SK-N-SH (cell line): ENCODE results near the gene CLDN5. TPM values are rescaled to one million over a fixed set of nuclear protein-coding genes. Genes with fewer than 3 reads are reported as not detected.

Source experiments
- CTCF ChIA-PET: fragments of 300-600, 350-600 bp; formaldehyde crosslinking; extraction: SDS; loops from one replicate; lab custom pipeline; 2021; lab: Yijun Ruan, JAX
- POLR2A ChIA-PET: fragments of 350-600 bp; sonication (Branson Sonifier 250); formaldehyde crosslinking; extraction: SDS; loops from one replicate; lab custom pipeline; 2020; ENCODE audit warnings: antibody characterized with exemption, inconsistent platforms; lab: Yijun Ruan, JAX
- DNase-seq: peaks from one replicate; pipeline ENCODE4 v3.0.0; 2012
- H2AFZ ChIP-seq: fragments of 200-600 bp; sonication (generic); 2 replicates; pipeline ENCODE4 v1.8.1; 2016; ENCODE audit warnings: antibody characterized with exemption, mild to moderate bottlenecking, low read depth
- H3F3A ChIP-seq: fragments of 200-600 bp; sonication (generic); replicated peaks from 2 replicates; pipeline ENCODE3; 2016; ENCODE audit warnings: antibody characterized with exemption, mild to moderate bottlenecking; ENCODE audit not compliant: insufficient read depth
- H3K27ac ChIP-seq, 2 experiments: fragments of 200-500 bp in 1 of 2; fragments of 200-600 bp in 1 of 2; sonication (Bioruptor generic) in 1 of 2; sonication (generic), shearing (Covaris generic) in 1 of 2; 2 replicates each; pipeline versions ENCODE4 v1.5.1 to v1.6.1; 2014 to 2016; ENCODE audit warnings: low read depth in 2 of 2, inconsistent platforms in 1 of 2, low read length in 1 of 2, mild to moderate bottlenecking in 1 of 2, mixed read lengths in 1 of 2
- H3K27me3 ChIP-seq: fragments of 200-600 bp; sonication (generic), shearing (Covaris generic); 2 replicates; pipeline ENCODE4 v1.6.1; 2016; ENCODE audit warnings: mixed run types; ENCODE audit not compliant: insufficient read depth
- H3K36me3 ChIP-seq, 2 experiments: fragments of 200-500 bp in 1 of 2; fragments of 200-600 bp in 1 of 2; sonication (Bioruptor generic) in 1 of 2; sonication (generic) in 1 of 2; replicated peaks in 1 of 2; 2 replicates each; pipeline versions ENCODE3 to v1.5.1; 2014 to 2016; ENCODE audit warnings: low read length in 1 of 2, mild to moderate bottlenecking in 1 of 2; ENCODE audit not compliant: insufficient read depth in 2 of 2, control insufficient read depth in 1 of 2
- H3K4me1 ChIP-seq, 2 experiments: fragments of 200-500 bp in 1 of 2; fragments of 200-600 bp in 1 of 2; sonication (Bioruptor generic) in 1 of 2; sonication (generic), shearing (Covaris generic) in 1 of 2; 2 replicates each; pipeline versions ENCODE4 v1.5.1 to v1.6.1; 2014 to 2016; ENCODE audit warnings: low read depth in 1 of 2, low read length in 1 of 2, mixed run types in 1 of 2; ENCODE audit not compliant: insufficient read depth in 2 of 2, control insufficient read depth in 1 of 2
- H3K4me2 ChIP-seq: fragments of 200-600 bp; sonication (generic), shearing (Covaris generic); 2 replicates; pipeline ENCODE4 v1.6.1; 2017; ENCODE audit warnings: mixed run types
- H3K4me3 ChIP-seq, 2 experiments: fragments of 200-500 bp in 1 of 2; fragments of 200-600 bp in 1 of 2; sonication (Bioruptor generic) in 1 of 2; sonication (generic), shearing (Covaris generic) in 1 of 2; 2 replicates each; pipeline versions ENCODE4 v1.5.1 to v1.8.1; 2014 to 2016; ENCODE audit warnings: low read depth in 2 of 2, inconsistent platforms in 1 of 2, low read length in 1 of 2, mild to moderate bottlenecking in 1 of 2, mixed read lengths in 1 of 2, moderate library complexity in 1 of 2
- H3K79me2 ChIP-seq: fragments of 200-600 bp; sonication (generic); 2 replicates; pipeline ENCODE4 v1.8.1; 2017; ENCODE audit warnings: mild to moderate bottlenecking; ENCODE audit not compliant: insufficient read depth
- H3K9ac ChIP-seq: fragments of 200-600 bp; sonication (generic); 2 replicates; pipeline ENCODE4 v1.6.1; 2017; ENCODE audit warnings: mixed run types
- H3K9me2 ChIP-seq: fragments of 200-600 bp; sonication (generic); 2 replicates; pipeline ENCODE4 v1.6.1; 2017; ENCODE audit warnings: mixed run types
- H3K9me3 ChIP-seq: fragments of 200-600 bp; sonication (generic); 2 replicates; pipeline ENCODE4 v1.6.1; 2017; ENCODE audit warnings: mixed run types, mild to moderate bottlenecking, moderate library complexity
- H4K20me1 ChIP-seq: fragments of 200-600 bp; sonication (generic); 2 replicates; pipeline ENCODE4 v1.6.1; 2017; ENCODE audit warnings: mild to moderate bottlenecking, mixed run types; ENCODE audit not compliant: insufficient read depth
- JUND ChIP-seq: IDR thresholded peaks from 2 replicates; pipeline ENCODE4 v1.4.0; 2012
- MAX ChIP-seq: IDR thresholded peaks from 2 replicates; pipeline ENCODE4 v1.4.0; 2012; ENCODE audit warnings: low read depth
- MXI1 ChIP-seq: IDR thresholded peaks from 2 replicates; pipeline ENCODE4 v1.6.1; 2012; ENCODE audit warnings: mild to moderate bottlenecking, low read depth, low read length, improper control_type of control experiment
- REST ChIP-seq: IDR thresholded peaks from 2 replicates; pipeline ENCODE4 v1.6.1; 2012; ENCODE audit warnings: mild to moderate bottlenecking, low read depth, low read length, moderate library complexity
- RXRA ChIP-seq: IDR thresholded peaks from 2 replicates; pipeline ENCODE4 v1.4.0; 2012; ENCODE audit warnings: low read depth, mild to moderate bottlenecking, borderline replicate concordance
- SMC3 ChIP-seq: IDR thresholded peaks from 2 replicates; pipeline ENCODE4 v1.6.1; 2012; ENCODE audit warnings: low read depth, low read length, improper control_type of control experiment
- USF1 ChIP-seq: IDR thresholded peaks from 2 replicates; pipeline ENCODE4 v1.4.0; 2012; ENCODE audit warnings: low read depth, borderline replicate concordance
- WGBS: methylation state at CpG from one replicate; pipeline ENCODE4 v1.1.6; 2017; ENCODE audit warnings: low lambda C conversion rate; 5-methylcytosine and 5-hydroxymethylcytosine counted together
- polyA plus RNA-seq, 3 experiments: library from polyadenylated mRNA; depleted of rRNA; stranded (reverse); fragments of >200 nt; gene quantifications; 2 replicates each; pipeline ENCODE4 v1.2.3, GENCODE V29; 2012
- TF ChIP-seq, protein P1 (sequence below): fragments of 150-350 bp; IDR thresholded peaks from 2 replicates; pipeline ENCODE4 v1.6.1; 2016; ENCODE audit warnings: mild to moderate bottlenecking, low read depth, low read length

CLDN5 gene
- polyA plus RNA-seq, 1 of the 3 experiments (the other 2 are of a cell fraction): not detected

DNA sequence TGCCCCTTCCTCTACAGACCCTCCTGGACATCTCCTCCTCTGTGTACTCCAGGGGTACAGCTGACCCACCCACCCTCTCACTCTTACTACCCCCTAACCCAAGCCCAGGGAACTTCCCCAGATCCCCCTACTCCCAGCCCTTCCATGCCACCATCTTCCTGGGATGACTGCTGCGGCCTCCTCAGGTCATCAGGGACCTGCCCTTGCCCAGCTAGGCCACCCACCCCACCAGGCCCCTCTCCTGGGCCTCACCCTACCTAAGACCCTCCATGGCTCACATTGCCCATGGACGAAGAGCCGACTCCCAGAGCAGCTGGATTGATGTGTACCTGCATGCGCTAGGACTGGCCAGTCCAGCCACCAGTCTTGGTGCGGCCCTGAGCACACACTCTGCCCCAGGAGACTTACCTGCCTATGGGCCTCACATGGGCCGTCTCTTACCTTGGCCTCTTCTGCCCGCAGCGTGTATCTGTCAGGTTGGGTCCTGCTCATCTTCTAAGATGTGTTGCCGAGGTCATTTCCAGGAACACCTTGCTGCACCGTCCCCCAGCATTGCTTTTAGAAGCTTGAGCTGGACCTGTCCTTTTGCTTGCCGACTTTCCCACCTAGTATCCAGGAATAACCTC, 2.0 kb upstream of the CLDN5 start (continued):
- TF ChIP-seq REST: no peak
- TF ChIP-seq, all 33 proteins: peak for 0

DNA sequence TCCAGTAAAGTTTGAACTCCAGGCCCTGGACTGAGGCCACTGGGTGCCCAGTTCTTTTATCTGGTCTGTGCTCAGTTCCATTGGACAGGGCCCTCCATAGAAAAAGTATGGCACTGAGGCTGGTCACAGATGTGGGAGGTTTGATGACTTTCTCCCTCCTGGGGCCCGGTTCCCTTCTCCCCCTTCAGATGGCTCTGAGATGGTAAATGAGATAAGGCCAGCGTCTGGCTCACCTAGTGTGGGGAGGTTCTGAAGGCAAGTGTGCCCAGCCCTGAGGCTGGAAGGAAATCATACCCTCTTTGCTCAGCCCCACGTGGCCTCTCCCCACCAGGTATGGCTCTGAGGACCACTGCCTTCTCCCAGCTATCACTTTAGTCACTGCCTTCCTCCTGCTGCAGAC, 1.5 kb upstream of the CLDN5 start:
- Histone ChIP-seq H3K4me3 (no peak overlapping the region), H3K9ac (no peak overlapping the region), H3K79me2 (no peaks in the 10 kb centered on the region), H4K20me1 (no peaks in the 10 kb centered on the region), H2AFZ (no peak overlapping the region), H3K36me3 (no peaks in the 10 kb centered on the region), H3K27ac (no peak overlapping the region), H3K4me1 (peaks cover 0 to 10% of the 10 kb centered on the region in 2 experiments; a peak in 1 of 4 replicates), H3K27me3 (no peaks in the 10 kb centered on the region; the same call in 1 of the 2 replicates)
- POLR2A ChIA-PET: no interaction called here
- CTCF ChIA-PET: no interaction called here
- TF ChIP-seq MXI1 (no peak), USF1 (no peak), SMC3 (no peak), JUND (no peak), RXRA (no peak), MAX (no peak)
- TF ChIP-seq, protein P1, sequence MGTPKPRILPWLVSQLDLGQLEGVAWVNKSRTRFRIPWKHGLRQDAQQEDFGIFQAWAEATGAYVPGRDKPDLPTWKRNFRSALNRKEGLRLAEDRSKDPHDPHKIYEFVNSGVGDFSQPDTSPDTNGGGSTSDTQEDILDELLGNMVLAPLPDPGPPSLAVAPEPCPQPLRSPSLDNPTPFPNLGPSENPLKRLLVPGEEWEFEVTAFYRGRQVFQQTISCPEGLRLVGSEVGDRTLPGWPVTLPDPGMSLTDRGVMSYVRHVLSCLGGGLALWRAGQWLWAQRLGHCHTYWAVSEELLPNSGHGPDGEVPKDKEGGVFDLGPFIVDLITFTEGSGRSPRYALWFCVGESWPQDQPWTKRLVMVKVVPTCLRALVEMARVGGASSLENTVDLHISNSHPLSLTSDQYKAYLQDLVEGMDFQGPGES: no peak
- TF ChIP-seq, all 33 proteins: peak for 0
- Histone ChIP-seq H3F3A (no peaks in the 10 kb centered on the region), H3K9me3 (no peaks in the 10 kb centered on the region), H3K4me2 (no peak overlapping the region), H3K9me2 (no peaks in the 10 kb centered on the region)
- WGBS: 73% methylated on average over 3 of the region's 3 CpGs
- no peak for DNase-seq
